ENCODE results near the gene BCAS4.
A peak's percentile ranks its signal among the peaks of the same experiment; 100 is the strongest.

BCAS4 gene

DNA sequence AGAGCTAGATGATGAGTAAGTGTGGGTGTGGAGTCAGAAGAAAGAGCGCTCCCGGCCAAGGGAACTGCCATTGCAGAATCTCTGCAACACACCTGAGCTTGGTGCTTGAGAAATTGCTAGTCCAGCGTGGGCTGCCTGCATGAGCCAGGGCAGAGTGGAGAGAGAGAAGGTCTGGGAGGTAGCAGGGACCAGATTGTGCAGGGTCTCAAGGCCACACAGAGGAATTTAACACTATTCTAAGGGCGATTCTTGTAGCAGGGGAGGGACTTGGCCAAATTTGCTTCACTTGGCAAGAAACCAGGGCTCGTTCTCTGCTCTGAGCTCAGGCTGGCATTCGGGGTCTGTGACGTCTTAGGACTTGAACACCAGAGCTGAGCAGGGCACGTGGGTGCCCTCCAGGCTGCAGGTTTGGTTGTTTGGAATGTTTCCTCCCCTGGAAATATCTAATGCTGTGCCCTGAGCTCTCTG is 53.5 kb downstream of the BCAS4 start:
- WGBS, 2 donors (ENCODE audit: extremely low coverage in 2 of 2, insufficient read length in 2 of 2, insufficient replicate concordance in 1 of 2) = no CpG with 5 or more reads among the region's 8 CpGs
- H3K4me2 ChIP-seq (ENCODE audit: insufficient read depth, low read length, poor library complexity, severe bottlenecking) = no peak overlapping the region
- H2BK5ac ChIP-seq (ENCODE audit: low read length) = no peak overlapping the region
- peaks cover 1% of the 10 kb centered on the region for H3K79me1 ChIP-seq (ENCODE audit: low read depth, low read length)
- no peak overlapping the region for H2BK12ac ChIP-seq (ENCODE audit: low read length)
- H3K23ac ChIP-seq (ENCODE audit: low read depth, low read length, poor library complexity) = no peak overlapping the region
- no peak for DNase-seq (ENCODE audit: low spot score)
- H3K4me3 ChIP-seq (ENCODE audit: low read length in 2 of 2) = no peak overlapping the region
- peaks cover 0 to 2% of the 10 kb centered on the region in 2 donors for H3K36me3 ChIP-seq (replicated peaks in 1 of 2; ENCODE audit: control insufficient read depth in 2 of 2, insufficient read depth in 2 of 2, low read length in 2 of 2)
- peaks cover 0 to 8% of the 10 kb centered on the region in 2 donors for H3K4me1 ChIP-seq (ENCODE audit: control insufficient read depth in 2 of 2, insufficient read depth in 1 of 2, low read depth in 1 of 2, low read length in 2 of 2)
- H3K27me3 ChIP-seq (ENCODE audit: control insufficient read depth in 3 of 3, insufficient read depth in 3 of 3, low read depth in 1 of 3, low read length in 3 of 3) = no peaks in the 10 kb centered on the region
- no peak overlapping the region for H3K4ac ChIP-seq (ENCODE audit: low read length)
- no peak overlapping the region for H2BK15ac ChIP-seq (ENCODE audit: low read length)
- no peak overlapping the region for H4K91ac ChIP-seq (ENCODE audit: low read depth, low read length, poor library complexity)
- H3K9me3 ChIP-seq (replicated peaks in 1 of 2; ENCODE audit: control insufficient read depth in 2 of 2, insufficient read depth in 1 of 2, low read depth in 1 of 2, low read length in 2 of 2) = no peaks in the 10 kb centered on the region
- no peak overlapping the region for H2BK120ac ChIP-seq (ENCODE audit: low read depth, low read length)
- H3K9ac ChIP-seq (ENCODE audit: low read depth, low read length, poor library complexity) = no peak overlapping the region
- H2AFZ ChIP-seq (ENCODE audit: low read length) = no peak overlapping the region
- H2AK5ac ChIP-seq (ENCODE audit: low read depth, low read length) = no peak overlapping the region
- no peak overlapping the region for H3K27ac ChIP-seq (replicated peaks; ENCODE audit: low read length)
- H3K14ac ChIP-seq (ENCODE audit: low read length) = no peak overlapping the region
- no peak overlapping the region for H4K8ac ChIP-seq (ENCODE audit: low read depth, low read length)
- no peak overlapping the region for H3K18ac ChIP-seq (ENCODE audit: low read length)

DNA sequence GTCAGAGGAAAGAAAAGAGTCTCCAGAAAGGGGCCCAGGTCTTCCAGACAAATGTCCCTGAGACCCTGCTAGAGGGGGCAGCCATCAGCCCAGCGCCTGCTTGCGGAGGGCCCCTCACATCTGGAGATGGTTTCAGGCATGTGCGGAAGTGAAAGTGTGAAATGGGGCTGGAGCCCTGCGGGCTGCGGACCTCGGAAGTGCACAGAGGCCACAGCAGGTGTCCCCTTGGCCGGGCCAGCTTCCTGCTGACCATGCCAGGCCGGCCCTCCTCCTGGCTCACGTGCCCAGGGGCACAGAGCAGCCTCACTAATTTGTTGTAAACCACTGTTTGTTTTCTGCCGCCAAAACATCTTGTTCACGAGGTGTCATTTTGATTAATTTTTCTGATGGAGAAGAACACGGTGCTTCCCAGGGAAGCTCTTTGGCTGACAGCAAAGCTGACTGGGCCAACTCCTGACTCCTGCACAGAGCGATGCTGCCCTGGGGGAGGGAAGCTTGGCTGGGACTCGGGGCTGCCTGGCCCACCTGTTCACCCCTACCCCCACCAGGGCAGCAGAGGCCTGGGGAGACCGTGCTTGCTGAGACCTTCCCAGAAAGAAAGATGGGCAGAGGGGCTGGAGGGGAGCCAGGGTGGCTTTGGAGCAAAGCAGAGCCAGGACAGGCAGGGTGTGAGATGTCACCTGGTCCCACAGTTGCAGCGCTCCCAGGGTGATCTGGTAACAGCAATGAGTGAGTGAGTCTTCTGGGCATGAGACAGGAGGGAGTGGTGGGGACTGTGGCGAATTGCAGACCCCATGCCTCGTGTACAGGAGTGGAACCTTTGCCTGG is 54.2 kb downstream of the BCAS4 start:
- Histone ChIP-seq H3K9ac (ENCODE audit: low read depth, low read length, poor library complexity) (no peak overlapping the region), H3K23ac (ENCODE audit: low read depth, low read length, poor library complexity) (no peak overlapping the region), H2BK5ac (ENCODE audit: low read length) (peak overlapping the region; percentile 69), H3K36me3 (replicated peaks in 1 of 2; ENCODE audit: control insufficient read depth in 2 of 2, insufficient read depth in 2 of 2, low read length in 2 of 2) (peaks cover 0 to 2% of the 10 kb centered on the region in 2 donors), H3K4me3 (ENCODE audit: low read length in 2 of 2) (no peak overlapping the region), H3K4me1 (ENCODE audit: control insufficient read depth in 2 of 2, insufficient read depth in 1 of 2, low read depth in 1 of 2, low read length in 2 of 2) (peaks cover 0 to 8% of the 10 kb centered on the region in 2 donors), H3K27ac (replicated peaks; ENCODE audit: low read length) (no peak overlapping the region), H4K8ac (ENCODE audit: low read depth, low read length) (no peak overlapping the region), H2BK12ac (ENCODE audit: low read length) (no peak overlapping the region), H2BK120ac (ENCODE audit: low read depth, low read length) (no peak overlapping the region), H4K91ac (ENCODE audit: low read depth, low read length, poor library complexity) (no peak overlapping the region), H3K4ac (ENCODE audit: low read length) (no peak overlapping the region), H3K18ac (ENCODE audit: low read length) (peak overlapping the region; percentile 17), H3K79me1 (ENCODE audit: low read depth, low read length) (peaks cover 1% of the 10 kb centered on the region), H3K9me3 (replicated peaks in 1 of 2; ENCODE audit: control insufficient read depth in 2 of 2, insufficient read depth in 1 of 2, low read depth in 1 of 2, low read length in 2 of 2) (no peaks in the 10 kb centered on the region), H3K4me2 (ENCODE audit: insufficient read depth, low read length, poor library complexity, severe bottlenecking) (no peak overlapping the region), H3K27me3 (ENCODE audit: control insufficient read depth in 3 of 3, insufficient read depth in 3 of 3, low read depth in 1 of 3, low read length in 3 of 3) (no peaks in the 10 kb centered on the region), H2BK15ac (ENCODE audit: low read length) (no peak overlapping the region), H2AK5ac (ENCODE audit: low read depth, low read length) (no peak overlapping the region), H3K14ac (ENCODE audit: low read length) (peak overlapping the region; percentile 91), H2AFZ (ENCODE audit: low read length) (no peak overlapping the region)
- no peak for DNase-seq (ENCODE audit: low spot score)
- no CpG with 5 or more reads among the region's 18 CpGs for WGBS, 2 donors (ENCODE audit: extremely low coverage in 2 of 2, insufficient read length in 2 of 2, insufficient replicate concordance in 1 of 2)

DNA sequence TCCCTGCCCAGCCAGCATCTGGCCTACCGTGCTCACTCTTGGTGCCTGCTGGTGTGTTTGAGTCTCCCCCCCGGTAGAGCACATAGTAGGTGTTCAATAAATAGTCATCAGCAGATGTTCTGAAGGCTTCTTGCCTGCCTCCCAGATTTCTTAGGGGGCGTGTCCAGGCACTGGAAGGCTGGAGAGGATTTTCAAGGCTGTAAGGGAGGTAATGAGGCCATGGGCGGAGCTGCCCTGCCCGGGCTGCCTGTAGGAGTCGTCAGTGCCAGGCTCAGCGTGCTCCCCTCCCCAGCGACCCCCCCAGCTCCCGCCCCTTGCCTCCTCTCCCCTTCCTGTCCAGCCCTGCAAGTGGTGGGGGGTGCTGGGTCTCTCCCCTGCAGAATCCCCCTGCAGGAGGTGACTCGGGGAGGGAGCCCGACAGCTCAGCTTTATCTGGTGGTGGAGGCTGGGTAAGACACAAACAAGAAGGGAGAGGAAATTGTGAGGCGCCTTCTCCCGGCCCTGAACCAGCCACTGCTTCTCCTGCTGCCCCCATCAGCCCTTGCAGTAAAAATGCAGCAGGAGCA is 55.9 kb downstream of the BCAS4 start:
- Histone ChIP-seq H3K14ac (ENCODE audit: low read length) (no peak overlapping the region), H2AFZ (ENCODE audit: low read length) (no peak overlapping the region), H3K23ac (ENCODE audit: low read depth, low read length, poor library complexity) (no peak overlapping the region), H3K9ac (ENCODE audit: low read depth, low read length, poor library complexity) (no peak overlapping the region), H4K8ac (ENCODE audit: low read depth, low read length) (no peak overlapping the region), H3K4ac (ENCODE audit: low read length) (no peak overlapping the region), H2BK5ac (ENCODE audit: low read length) (no peak overlapping the region), H3K9me3 (replicated peaks in 1 of 2; ENCODE audit: control insufficient read depth in 2 of 2, insufficient read depth in 1 of 2, low read depth in 1 of 2, low read length in 2 of 2) (no peaks in the 10 kb centered on the region), H2BK15ac (ENCODE audit: low read length) (no peak overlapping the region), H3K27me3 (ENCODE audit: control insufficient read depth in 3 of 3, insufficient read depth in 3 of 3, low read depth in 1 of 3, low read length in 3 of 3) (no peaks in the 10 kb centered on the region), H3K18ac (ENCODE audit: low read length) (peak overlapping the region; percentile 80), H3K79me1 (ENCODE audit: low read depth, low read length) (peaks cover 1% of the 10 kb centered on the region), H3K36me3 (replicated peaks in 1 of 2; ENCODE audit: control insufficient read depth in 2 of 2, insufficient read depth in 2 of 2, low read length in 2 of 2) (peaks cover 0 to 2% of the 10 kb centered on the region in 2 donors), H2BK12ac (ENCODE audit: low read length) (no peak overlapping the region), H2AK5ac (ENCODE audit: low read depth, low read length) (peak overlapping the region; percentile 40), H4K91ac (ENCODE audit: low read depth, low read length, poor library complexity) (no peak overlapping the region), H3K4me1 (ENCODE audit: control insufficient read depth in 2 of 2, insufficient read depth in 1 of 2, low read depth in 1 of 2, low read length in 2 of 2) (peaks cover 0 to 8% of the 10 kb centered on the region in 2 donors), H3K4me3 (ENCODE audit: low read length in 2 of 2) (no peak overlapping the region), H3K4me2 (ENCODE audit: insufficient read depth, low read length, poor library complexity, severe bottlenecking) (no peak overlapping the region), H2BK120ac (ENCODE audit: low read depth, low read length) (no peak overlapping the region), H3K27ac (replicated peaks; ENCODE audit: low read length) (no peak overlapping the region)
- DNase-seq (ENCODE audit: low spot score) = no peak
- WGBS, 2 donors (ENCODE audit: extremely low coverage in 2 of 2, insufficient read length in 2 of 2, insufficient replicate concordance in 1 of 2) = no CpG with 5 or more reads among the region's 13 CpGs

DNA sequence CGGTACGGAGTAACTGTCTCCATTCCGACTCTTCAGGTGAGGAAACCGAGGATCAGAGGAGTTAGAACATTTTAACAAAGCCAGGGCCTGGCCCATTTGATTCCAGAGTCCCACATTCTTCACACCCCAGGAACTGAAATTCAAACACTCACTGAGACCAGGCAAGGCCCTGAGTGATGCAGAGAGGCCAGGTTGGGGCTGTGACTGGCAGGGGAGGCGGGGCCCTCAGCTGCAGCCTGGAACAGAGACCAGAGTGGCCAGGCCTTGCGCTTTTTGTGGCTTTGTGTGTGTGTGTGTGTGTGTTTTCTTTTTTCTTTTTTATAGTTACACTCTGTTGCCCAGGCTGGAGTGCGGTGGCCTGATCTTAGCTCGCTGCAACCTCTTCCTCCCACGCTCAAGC is 57.2 kb downstream of the BCAS4 start:
- no CpG with 5 or more reads among the region's 9 CpGs for WGBS, 2 donors (ENCODE audit: extremely low coverage in 2 of 2, insufficient read length in 2 of 2, insufficient replicate concordance in 1 of 2)
- H3K9me3 ChIP-seq (replicated peaks in 1 of 2; ENCODE audit: control insufficient read depth in 2 of 2, insufficient read depth in 1 of 2, low read depth in 1 of 2, low read length in 2 of 2) = no peaks in the 10 kb centered on the region

More for the DNA sequence above, 57.2 kb downstream of the BCAS4 start:
- Histone ChIP-seq H2AFZ (ENCODE audit: low read length) (no peak overlapping the region), H3K23ac (ENCODE audit: low read depth, low read length, poor library complexity) (no peak overlapping the region), H2BK5ac (ENCODE audit: low read length) (no peak overlapping the region), H2BK120ac (ENCODE audit: low read depth, low read length) (no peak overlapping the region), H3K4me3 (ENCODE audit: low read length in 2 of 2) (no peak overlapping the region), H3K4ac (ENCODE audit: low read length) (no peak overlapping the region), H3K14ac (ENCODE audit: low read length) (no peak overlapping the region), H3K27ac (replicated peaks; ENCODE audit: low read length) (no peak overlapping the region), H2BK12ac (ENCODE audit: low read length) (no peak overlapping the region), H3K4me2 (ENCODE audit: insufficient read depth, low read length, poor library complexity, severe bottlenecking) (no peak overlapping the region), H3K4me1 (ENCODE audit: control insufficient read depth in 2 of 2, insufficient read depth in 1 of 2, low read depth in 1 of 2, low read length in 2 of 2) (peaks cover 0 to 8% of the 10 kb centered on the region in 2 donors), H4K8ac (ENCODE audit: low read depth, low read length) (no peak overlapping the region), H2AK5ac (ENCODE audit: low read depth, low read length) (no peak overlapping the region), H3K18ac (ENCODE audit: low read length) (no peak overlapping the region), H4K91ac (ENCODE audit: low read depth, low read length, poor library complexity) (no peak overlapping the region), H2BK15ac (ENCODE audit: low read length) (no peak overlapping the region), H3K36me3 (replicated peaks in 1 of 2; ENCODE audit: control insufficient read depth in 2 of 2, insufficient read depth in 2 of 2, low read length in 2 of 2) (peaks cover 0 to 2% of the 10 kb centered on the region in 2 donors), H3K79me1 (ENCODE audit: low read depth, low read length) (peaks cover 1% of the 10 kb centered on the region), H3K27me3 (ENCODE audit: control insufficient read depth in 3 of 3, insufficient read depth in 3 of 3, low read depth in 1 of 3, low read length in 3 of 3) (no peaks in the 10 kb centered on the region), H3K9ac (ENCODE audit: low read depth, low read length, poor library complexity) (peak overlapping the region; percentile 54)
- DNase-seq (ENCODE audit: low spot score) = no peak

Data from neuronal stem cell (in vitro differentiated cells).